Activated naive CD8-positive, alpha-beta T cell treated with anti-CD3 and anti-CD28 coated beads, Interleukin-2, amount 10 ng/mL, durations not matched to agents 7 days and 5 days (primary cell): ENCODE measurements around the gene SLC9A9. TPM values are rescaled to one million over a fixed set of nuclear protein-coding genes. Genes with fewer than 3 reads are reported as not detected.

ENCODE experiments used
- ATAC-seq: fragments of 150-1000 bp; cut with Tn5 transposase; one replicate; pipeline ENCODE4 v1.10.0; 2021; ENCODE audit warnings: low read depth, moderate library complexity
- POLR2A ChIA-PET: fragments of 350-600 bp; sonication (Branson Sonifier 250); formaldehyde crosslinking; loops from one replicate; lab custom pipeline; 2021; ENCODE audit warnings: antibody characterized with exemption; lab: Charles Lee
- DNase-seq: peaks from one replicate; pipeline ENCODE4 v3.0.0; 2021
- H3K27ac Mint-ChIP-seq: one replicate; pipeline ENCODE4 v1.8.0; 2022; ENCODE audit warnings: mild to moderate bottlenecking, mixed read lengths
- H3K27me3 Mint-ChIP-seq: one replicate; pipeline ENCODE4 v1.8.0; 2022; ENCODE audit warnings: mild to moderate bottlenecking, moderate library complexity, mixed read lengths
- H3K36me3 Mint-ChIP-seq: one replicate; pipeline ENCODE4 v1.8.0; 2021; ENCODE audit warnings: mild to moderate bottlenecking, mixed read lengths
- H3K4me1 Mint-ChIP-seq: one replicate; pipeline ENCODE4 v1.8.0; 2021; ENCODE audit warnings: mixed read lengths
- H3K4me3 Mint-ChIP-seq: one replicate; pipeline ENCODE4 v1.8.0; 2022; ENCODE audit warnings: mild to moderate bottlenecking, moderate library complexity, mixed read lengths
- H3K9me3 Mint-ChIP-seq: one replicate; pipeline ENCODE4 v1.8.0; 2021; ENCODE audit warnings: mixed read lengths
- total RNA-seq, 2 experiments: library from RNA; stranded (reverse); gene quantifications; one replicate each; pipeline ENCODE4 v1.2.3, GENCODE V29; 2021

SLC9A9 gene
- total RNA-seq, 2 experiments from 2014 or later, result 9.9 to 13.2 TPM

DNA sequence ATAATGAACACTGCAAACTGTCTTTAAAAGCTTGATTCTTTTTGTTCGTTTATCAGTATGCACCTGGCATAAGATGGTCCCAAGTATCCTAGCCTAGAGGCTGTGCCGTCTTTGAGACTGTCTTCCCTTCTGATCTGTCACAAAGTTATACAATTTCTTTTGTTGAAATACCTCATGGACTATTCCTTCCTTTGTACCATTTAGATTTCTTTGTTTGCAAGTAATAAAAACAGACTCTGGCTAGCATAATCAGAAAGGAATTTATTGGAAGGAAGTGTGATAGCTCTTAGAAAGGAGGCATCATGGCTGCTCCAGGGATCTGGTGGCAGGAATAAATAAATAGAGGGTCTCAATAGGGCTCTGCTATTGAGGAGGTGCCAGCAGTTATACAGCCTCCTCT, 280.4 kb downstream of the SLC9A9 start:
- ATAC-seq (no peak), DNase-seq (no peak)
- Mint-ChIP-seq H3K36me3 (no peaks in the 10 kb centered on the region), H3K9me3 (no peaks in the 10 kb centered on the region), H3K27ac (no peak overlapping the region), H3K27me3 (no peaks in the 10 kb centered on the region), H3K4me1 (no peaks in the 10 kb centered on the region), H3K4me3 (no peak overlapping the region)
- POLR2A ChIA-PET, result no interaction called here

GRCh38 chr3:143565951-143566350, 282.3 kb downstream of the SLC9A9 start:
- Mint-ChIP-seq H3K27me3 (no peaks in the 10 kb centered on the region), H3K4me1 (no peaks in the 10 kb centered on the region), H3K4me3 (no peak overlapping the region), H3K36me3 (no peaks in the 10 kb centered on the region), H3K27ac (no peak overlapping the region), H3K9me3 (no peaks in the 10 kb centered on the region)
- DNase-seq, result no peak
- POLR2A ChIA-PET, result no interaction called here
- ATAC-seq, result no peak

DNA sequence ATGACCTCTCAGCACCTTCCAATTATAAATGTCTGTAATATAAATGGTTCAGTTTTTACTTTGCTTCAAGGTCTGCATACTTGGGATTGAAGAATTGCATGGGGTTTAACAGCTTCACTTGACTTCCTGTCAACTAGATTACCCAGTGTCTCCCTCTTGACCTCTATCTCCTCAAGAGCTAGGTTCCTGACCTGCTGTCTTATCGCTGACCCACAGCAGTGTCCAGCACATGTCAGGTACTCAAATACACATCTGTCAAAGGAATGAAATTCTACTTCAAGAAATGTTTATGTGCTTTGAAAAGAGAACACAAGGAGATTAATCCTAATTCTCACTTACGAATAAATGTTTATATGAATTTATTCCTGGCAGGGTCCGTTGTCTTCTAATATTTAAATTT, 284.5 kb downstream of the SLC9A9 start:
- DNase-seq (no peak), ATAC-seq (no peak)
- H3K27ac Mint-ChIP-seq, result no peak overlapping the region
- H3K4me1 Mint-ChIP-seq, result no peaks in the 10 kb centered on the region
- POLR2A ChIA-PET, result no interaction called here
- H3K27me3 Mint-ChIP-seq, result no peaks in the 10 kb centered on the region
- H3K36me3 Mint-ChIP-seq, result no peaks in the 10 kb centered on the region
- H3K4me3 Mint-ChIP-seq, result no peak overlapping the region
- peaks cover 5% of the 10 kb centered on the region for H3K9me3 Mint-ChIP-seq

DNA sequence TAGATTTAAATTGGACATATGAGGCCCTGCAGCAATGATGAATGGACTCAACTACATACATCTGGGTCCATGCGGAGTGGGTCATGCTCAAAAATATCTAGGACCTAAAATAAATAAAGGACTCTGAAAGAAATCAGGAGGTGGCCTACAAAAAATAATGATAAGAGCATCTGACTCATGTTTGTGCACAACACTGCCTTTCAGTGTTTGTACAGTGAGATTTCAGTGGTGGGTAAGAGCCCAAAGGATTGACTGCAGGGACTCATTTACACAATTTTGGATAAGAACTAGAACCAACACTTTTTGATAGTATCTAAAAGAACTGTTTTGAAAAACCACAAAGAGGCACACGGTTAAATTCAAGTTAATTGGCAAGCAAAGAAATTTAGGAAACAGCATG, 285.5 kb downstream of the SLC9A9 start:
- POLR2A ChIA-PET, result no interaction called here
- Mint-ChIP-seq H3K36me3 (peaks cover 2% of the 10 kb centered on the region), H3K27ac (no peak overlapping the region), H3K4me3 (no peak overlapping the region), H3K9me3 (peaks cover 11% of the 10 kb centered on the region), H3K27me3 (no peaks in the 10 kb centered on the region), H3K4me1 (no peaks in the 10 kb centered on the region)
- no peak for ATAC-seq
- DNase-seq, result no peak

DNA sequence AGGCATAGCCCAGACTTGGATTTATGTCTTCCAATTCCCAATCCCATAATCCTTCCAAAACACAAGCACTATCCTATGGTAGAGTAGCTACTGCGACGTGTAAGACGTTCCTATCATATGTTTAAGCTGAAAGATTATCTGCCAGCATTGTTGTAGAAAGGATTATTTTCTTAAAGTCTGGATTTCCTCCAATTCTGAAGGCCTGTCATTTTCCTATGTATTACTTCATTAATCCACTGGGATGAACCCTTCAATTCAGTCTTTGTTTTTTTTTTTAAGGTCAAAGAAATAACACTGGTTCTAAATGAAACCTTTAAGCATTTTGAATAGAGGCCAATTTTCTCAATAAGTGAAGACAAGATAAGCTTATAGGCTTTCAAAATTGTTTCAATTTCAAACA, 289.0 kb downstream of the SLC9A9 start:
- POLR2A ChIA-PET, result no interaction called here
- Mint-ChIP-seq H3K27ac (no peak overlapping the region), H3K9me3 (peaks cover 20% of the 10 kb centered on the region), H3K36me3 (peaks cover 3% of the 10 kb centered on the region), H3K27me3 (no peaks in the 10 kb centered on the region), H3K4me1 (no peaks in the 10 kb centered on the region), H3K4me3 (no peak overlapping the region)
- DNase-seq, result no peak
- ATAC-seq, result no peak

GRCh38 chr3:143552851-143553250, 295.4 kb downstream of the SLC9A9 start:
- Mint-ChIP-seq H3K27me3 (no peaks in the 10 kb centered on the region), H3K4me3 (no peak overlapping the region), H3K36me3 (peaks cover 7% of the 10 kb centered on the region), H3K4me1 (no peaks in the 10 kb centered on the region), H3K9me3 (peaks cover 13% of the 10 kb centered on the region), H3K27ac (no peak overlapping the region)
- DNase-seq (no peak), ATAC-seq (no peak)
- POLR2A ChIA-PET, result no interaction called here

- Mint-ChIP-seq H3K9me3 (peaks cover 8% of the 10 kb centered on the region), H3K4me1 (no peaks in the 10 kb centered on the region), H3K27ac (no peak overlapping the region), H3K27me3 (no peaks in the 10 kb centered on the region), H3K36me3 (peaks cover 7% of the 10 kb centered on the region), H3K4me3 (no peak overlapping the region)
- DNase-seq (no peak), ATAC-seq (no peak)
- POLR2A ChIA-PET, result no interaction called here
Observed at GRCh38 chr3:143551761-143552160, 296.5 kb downstream of the SLC9A9 start.

DNA sequence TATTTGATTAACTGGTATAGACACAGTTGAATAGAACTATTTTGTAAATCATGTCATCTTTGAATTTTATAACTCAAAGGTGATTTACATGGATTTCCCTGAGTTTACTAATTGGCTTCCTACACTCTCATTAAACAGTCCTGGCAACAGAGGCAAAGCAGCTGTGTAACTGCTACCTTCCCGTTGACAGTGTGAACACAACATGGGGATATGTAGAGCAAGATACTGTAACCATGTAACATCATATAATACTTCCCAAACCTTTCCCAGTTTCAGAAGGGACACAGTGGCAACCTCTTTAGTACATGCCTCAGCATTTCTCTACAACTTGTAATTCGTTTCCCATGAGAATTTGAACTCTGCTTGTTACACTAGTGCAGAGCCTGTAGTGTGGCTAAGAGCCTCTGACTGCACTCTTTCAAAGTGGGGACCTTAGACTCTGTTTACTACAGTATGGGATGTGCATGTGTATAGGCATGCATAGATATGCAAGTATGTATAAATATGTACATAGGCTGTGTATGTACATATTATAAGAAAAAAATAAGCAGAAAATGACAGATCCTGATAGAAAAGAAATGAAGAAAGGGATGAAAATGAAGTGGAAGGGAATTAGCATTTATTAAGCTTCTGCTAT, 299.3 kb downstream of the SLC9A9 start:
- POLR2A ChIA-PET, result no interaction called here
- ATAC-seq (no peak), DNase-seq (no peak)
- H3K27me3 Mint-ChIP-seq, result no peaks in the 10 kb centered on the region
- peaks cover 11% of the 10 kb centered on the region for H3K36me3 Mint-ChIP-seq
- H3K4me1 Mint-ChIP-seq, result no peaks in the 10 kb centered on the region
- no peak overlapping the region for H3K27ac Mint-ChIP-seq
- H3K9me3 Mint-ChIP-seq, result peaks cover 9% of the 10 kb centered on the region
- H3K4me3 Mint-ChIP-seq, result no peak overlapping the region

DNA sequence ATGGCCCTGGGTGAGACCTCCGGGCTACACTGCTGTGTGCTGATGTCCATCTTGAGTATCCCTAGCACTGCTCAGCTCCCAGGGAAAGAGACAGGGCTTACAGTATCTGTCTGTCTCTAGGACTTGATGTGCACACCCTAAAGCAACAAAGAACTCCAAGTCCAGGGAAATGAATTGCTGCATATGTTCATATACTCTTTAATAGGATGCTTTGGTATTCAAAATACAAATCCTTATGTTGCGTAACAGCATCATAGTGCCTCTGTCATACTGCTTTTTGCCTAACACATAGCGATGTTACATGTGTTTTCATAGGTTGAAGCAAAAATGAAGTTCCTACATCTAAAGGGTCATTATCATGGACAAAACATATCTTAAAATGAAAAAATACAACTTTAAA, 299.9 kb downstream of the SLC9A9 start:
- POLR2A ChIA-PET, result no interaction called here
- no peak overlapping the region for H3K4me3 Mint-ChIP-seq
- no peak for ATAC-seq
- no peaks in the 10 kb centered on the region for H3K27me3 Mint-ChIP-seq
- H3K9me3 Mint-ChIP-seq, result peaks cover 11% of the 10 kb centered on the region
- H3K36me3 Mint-ChIP-seq, result peaks cover 11% of the 10 kb centered on the region
- no peaks in the 10 kb centered on the region for H3K4me1 Mint-ChIP-seq
- H3K27ac Mint-ChIP-seq, result no peak overlapping the region
- no peak for DNase-seq

GRCh38 chr3:143538577-143538981, 309.7 kb downstream of the SLC9A9 start:
- Mint-ChIP-seq H3K27ac (no peak overlapping the region), H3K36me3 (no peaks in the 10 kb centered on the region), H3K9me3 (peaks cover 2% of the 10 kb centered on the region), H3K27me3 (no peaks in the 10 kb centered on the region), H3K4me1 (peaks cover 12% of the 10 kb centered on the region), H3K4me3 (no peak overlapping the region)
- ATAC-seq, result no peak
- no peak for DNase-seq
- POLR2A ChIA-PET, result no interaction called here

GRCh38 chr3:143538061-143538460, 310.2 kb downstream of the SLC9A9 start:
- no peaks in the 10 kb centered on the region for H3K36me3 Mint-ChIP-seq
- no peak overlapping the region for H3K27ac Mint-ChIP-seq
- H3K27me3 Mint-ChIP-seq, result no peaks in the 10 kb centered on the region
- DNase-seq, result no peak
- ATAC-seq, result no peak
- no peak overlapping the region for H3K4me3 Mint-ChIP-seq
- no peaks in the 10 kb centered on the region for H3K9me3 Mint-ChIP-seq
- POLR2A ChIA-PET, result no interaction called here
- H3K4me1 Mint-ChIP-seq, result peaks cover 12% of the 10 kb centered on the region

DNA sequence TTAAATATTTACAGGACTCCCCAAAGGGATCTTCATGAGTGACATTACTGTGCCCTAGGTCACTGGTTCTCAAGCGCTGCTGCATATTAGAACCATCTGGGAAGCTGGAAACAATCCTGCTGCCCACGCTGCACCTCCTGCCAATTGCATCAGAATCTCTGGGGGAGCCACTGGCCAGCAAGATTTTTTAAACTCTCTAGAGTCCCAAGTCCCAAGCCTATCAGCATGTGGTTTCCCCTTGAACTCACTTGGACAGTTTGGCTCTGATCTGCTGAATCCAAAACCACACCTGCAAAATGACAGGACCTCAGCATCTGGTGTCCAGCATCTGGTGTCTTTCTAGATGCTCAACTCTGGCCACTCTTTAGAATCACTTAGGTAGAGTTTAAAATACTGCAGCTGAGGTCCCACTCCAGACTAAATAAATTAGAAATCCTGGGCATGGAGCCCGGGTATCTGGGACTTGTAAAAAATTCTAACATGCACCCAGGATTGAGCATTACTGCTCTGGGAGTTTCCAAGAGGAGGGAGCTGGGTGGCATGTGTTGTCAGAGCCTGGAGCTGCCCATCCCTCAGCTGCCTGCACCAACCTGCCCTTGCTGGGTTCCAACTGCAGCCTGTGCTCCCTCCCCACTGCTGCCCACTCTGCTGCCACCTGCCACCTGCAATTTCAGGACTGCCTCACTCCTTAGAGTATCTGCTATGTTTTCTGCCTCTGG, 311.3 kb downstream of the SLC9A9 start:
- Mint-ChIP-seq H3K36me3 (no peaks in the 10 kb centered on the region), H3K4me1 (peaks cover 12% of the 10 kb centered on the region), H3K4me3 (no peak overlapping the region), H3K27me3 (no peaks in the 10 kb centered on the region), H3K9me3 (no peaks in the 10 kb centered on the region), H3K27ac (no peak overlapping the region)
- no peak for ATAC-seq
- DNase-seq, result no peak
- POLR2A ChIA-PET, result no interaction called here

GRCh38 chr3:143535994-143536784, 312.1 kb downstream of the SLC9A9 start:
- POLR2A ChIA-PET, result no interaction called here
- no peaks in the 10 kb centered on the region for H3K27me3 Mint-ChIP-seq
- H3K4me3 Mint-ChIP-seq, result no peak overlapping the region
- no peaks in the 10 kb centered on the region for H3K36me3 Mint-ChIP-seq
- H3K27ac Mint-ChIP-seq, result no peak overlapping the region
- peak; percentile 70 for ATAC-seq
- peaks cover 12% of the 10 kb centered on the region for H3K4me1 Mint-ChIP-seq
- DNase-seq, result no peak
- H3K9me3 Mint-ChIP-seq, result no peaks in the 10 kb centered on the region

DNA sequence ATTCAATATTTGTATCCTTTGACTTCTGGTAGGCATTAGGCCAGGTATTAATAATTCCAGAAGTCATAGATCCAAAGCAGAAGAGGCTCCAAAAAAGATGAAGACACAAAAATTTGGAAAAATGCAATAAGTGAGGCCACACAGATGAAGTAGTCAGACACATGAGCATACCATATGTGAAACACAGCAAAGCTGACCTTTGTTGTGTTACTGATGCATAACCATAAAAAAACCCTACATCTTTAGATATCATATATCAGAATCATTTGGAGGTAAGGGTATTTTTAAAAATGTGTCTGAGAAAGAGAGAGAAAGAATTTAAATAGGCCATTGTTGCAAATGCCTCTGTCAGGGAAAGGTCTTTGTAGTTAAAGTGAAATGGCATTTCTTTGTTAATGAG, 314.9 kb downstream of the SLC9A9 start:
- POLR2A ChIA-PET, result no interaction called here
- DNase-seq (no peak), ATAC-seq (no peak)
- peaks cover 3% of the 10 kb centered on the region for H3K36me3 Mint-ChIP-seq
- H3K4me1 Mint-ChIP-seq, result peaks cover 18% of the 10 kb centered on the region
- H3K4me3 Mint-ChIP-seq, result no peak overlapping the region
- H3K27ac Mint-ChIP-seq, result no peak overlapping the region
- H3K9me3 Mint-ChIP-seq, result peaks cover 3% of the 10 kb centered on the region
- no peaks in the 10 kb centered on the region for H3K27me3 Mint-ChIP-seq
